ENCODE data around the gene LRP1B.

DNA sequence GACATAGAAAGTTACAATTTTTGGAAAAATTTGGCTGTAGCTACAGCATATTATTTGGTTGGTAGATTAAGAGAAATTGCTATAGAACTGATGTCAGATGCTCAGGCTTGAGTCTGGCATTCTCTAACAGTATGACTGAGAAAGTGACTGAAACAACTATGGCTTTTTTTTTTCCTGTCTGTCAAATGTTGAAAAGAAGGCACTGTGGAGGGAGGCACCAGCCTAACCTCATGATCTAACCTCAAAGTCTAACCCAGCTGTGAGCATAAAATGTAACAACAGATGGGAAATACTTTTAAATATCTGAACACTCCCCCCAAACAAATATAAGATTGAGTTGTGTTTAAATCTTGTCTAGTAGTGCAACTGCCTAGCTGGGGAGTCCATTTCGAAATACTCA lies 629.1 kb downstream of the LRP1B start:
- TF ChIP-seq EZH2 (IDR thresholded peaks at IDR 0.05; ENCODE audit: low read depth, low read length, severe bottlenecking): no peak
- TF ChIP-seq CTCF (IDR thresholded peaks at IDR 0.05; ENCODE audit: control extremely low read depth in 1 of 3, insufficient read depth in 1 of 3, low read depth in 1 of 3, low read length in 3 of 3): no peak
- TF ChIP-seq RBBP5 (IDR thresholded peaks at IDR 0.05; ENCODE audit: borderline replicate concordance, low read depth, low read length): no peak
- TF ChIP-seq TAF1 (IDR thresholded peaks at IDR 0.05; ENCODE audit: low read depth, low read length): no peak
- no peak for TF ChIP-seq TAF7 (optimal IDR thresholded peaks at IDR 0.05; ENCODE audit: borderline replicate concordance, low read depth, low read length)
- TF ChIP-seq JUND (IDR thresholded peaks at IDR 0.05; ENCODE audit: low read length): no peak
- TF ChIP-seq, protein P1, sequence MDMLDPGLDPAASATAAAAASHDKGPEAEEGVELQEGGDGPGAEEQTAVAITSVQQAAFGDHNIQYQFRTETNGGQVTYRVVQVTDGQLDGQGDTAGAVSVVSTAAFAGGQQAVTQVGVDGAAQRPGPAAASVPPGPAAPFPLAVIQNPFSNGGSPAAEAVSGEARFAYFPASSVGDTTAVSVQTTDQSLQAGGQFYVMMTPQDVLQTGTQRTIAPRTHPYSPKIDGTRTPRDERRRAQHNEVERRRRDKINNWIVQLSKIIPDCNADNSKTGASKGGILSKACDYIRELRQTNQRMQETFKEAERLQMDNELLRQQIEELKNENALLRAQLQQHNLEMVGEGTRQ (IDR thresholded peaks at IDR 0.05; ENCODE audit: low read length): no peak
- no peak for TF ChIP-seq SIN3A (conservative IDR thresholded peaks at IDR 0.05 in 1 of 2, IDR thresholded peaks at IDR 0.05 in 1 of 2; ENCODE audit: low read depth in 1 of 2, low read length in 2 of 2)

Data from H1 (cell line).